HTERT RPE-1 (cell line): ENCODE results near the gene TNS3.

Source experiments
- in situ Hi-C: fragments of 300-500 bp; cut with MboI; formaldehyde crosslinking; loops from 4 replicates; pipeline ENCODE4 v1.14.3; 2020; ENCODE audit warnings: low sequenced_read_pairs

TNS3 gene

GRCh38 chr7:47526466-47526865 is 55.4 kb downstream of the TNS3 start:
- in situ Hi-C loops = no loop called here

DNA sequence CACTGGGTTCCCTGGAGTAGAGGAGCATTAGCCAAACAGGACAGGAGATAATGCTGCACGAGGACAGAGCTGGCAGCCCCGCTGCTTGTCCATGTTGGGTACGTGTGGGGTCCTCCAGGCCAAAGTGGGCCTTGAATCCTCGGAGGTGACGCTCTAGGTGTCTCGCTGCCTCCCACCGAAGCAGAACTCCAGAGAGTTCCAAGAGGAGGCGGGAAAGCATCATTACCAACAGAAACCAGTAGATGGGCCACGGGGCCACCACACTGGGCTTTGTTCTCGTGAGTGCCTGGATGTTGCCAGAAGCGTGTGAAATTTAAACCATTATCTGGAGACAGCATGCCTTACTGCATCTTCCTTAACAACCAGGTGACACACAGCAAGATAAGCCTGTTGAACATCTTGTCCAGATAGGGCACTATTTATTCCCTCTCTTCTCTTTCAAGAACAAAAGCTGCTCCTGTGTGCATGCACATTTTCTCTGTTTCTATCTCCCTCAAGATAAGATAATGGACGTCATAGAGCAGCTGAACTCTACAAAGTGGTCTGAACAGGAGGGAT is 56.8 kb downstream of the TNS3 start:
- in situ Hi-C loops = no loop called here

GRCh38 chr7:47523401-47523800 is 58.5 kb downstream of the TNS3 start:
- in situ Hi-C loops = no loop called here

DNA sequence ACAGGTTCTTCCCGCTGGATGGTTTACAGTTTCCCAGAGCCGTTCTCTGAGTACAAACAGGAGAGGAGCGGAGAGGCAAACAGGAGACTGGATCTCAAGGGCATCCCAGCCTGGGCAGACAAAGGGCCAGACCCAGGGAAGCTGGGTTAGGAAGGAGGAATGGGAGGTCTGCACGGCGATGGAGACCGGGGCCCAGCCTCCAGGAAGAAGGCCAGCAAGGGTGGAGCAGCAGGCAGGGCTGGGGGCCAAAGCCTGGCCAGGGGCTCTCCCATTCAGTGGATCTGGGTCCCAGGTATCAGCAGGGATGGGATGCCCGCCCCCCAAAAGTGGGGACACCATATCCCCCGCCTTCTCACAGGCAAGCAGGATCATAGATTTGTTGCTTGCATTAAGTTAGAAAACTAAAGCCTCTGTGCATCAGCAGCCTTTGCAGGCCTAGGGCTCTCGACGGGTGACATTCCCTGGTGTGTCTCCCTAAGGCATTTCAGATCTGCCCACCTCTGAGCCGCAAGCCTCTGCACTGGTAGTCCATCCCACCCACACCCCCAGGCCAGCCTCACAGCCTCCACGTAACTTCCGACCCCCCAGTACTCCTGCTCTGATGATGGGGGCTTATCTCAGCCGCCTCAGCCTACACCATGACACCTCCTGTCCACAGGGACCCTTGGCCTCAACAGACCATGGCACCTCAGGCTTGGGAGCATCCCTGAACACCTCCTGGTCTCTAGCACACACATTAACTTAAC is 59.9 kb downstream of the TNS3 start:
- in situ Hi-C loops = no loop called here

DNA sequence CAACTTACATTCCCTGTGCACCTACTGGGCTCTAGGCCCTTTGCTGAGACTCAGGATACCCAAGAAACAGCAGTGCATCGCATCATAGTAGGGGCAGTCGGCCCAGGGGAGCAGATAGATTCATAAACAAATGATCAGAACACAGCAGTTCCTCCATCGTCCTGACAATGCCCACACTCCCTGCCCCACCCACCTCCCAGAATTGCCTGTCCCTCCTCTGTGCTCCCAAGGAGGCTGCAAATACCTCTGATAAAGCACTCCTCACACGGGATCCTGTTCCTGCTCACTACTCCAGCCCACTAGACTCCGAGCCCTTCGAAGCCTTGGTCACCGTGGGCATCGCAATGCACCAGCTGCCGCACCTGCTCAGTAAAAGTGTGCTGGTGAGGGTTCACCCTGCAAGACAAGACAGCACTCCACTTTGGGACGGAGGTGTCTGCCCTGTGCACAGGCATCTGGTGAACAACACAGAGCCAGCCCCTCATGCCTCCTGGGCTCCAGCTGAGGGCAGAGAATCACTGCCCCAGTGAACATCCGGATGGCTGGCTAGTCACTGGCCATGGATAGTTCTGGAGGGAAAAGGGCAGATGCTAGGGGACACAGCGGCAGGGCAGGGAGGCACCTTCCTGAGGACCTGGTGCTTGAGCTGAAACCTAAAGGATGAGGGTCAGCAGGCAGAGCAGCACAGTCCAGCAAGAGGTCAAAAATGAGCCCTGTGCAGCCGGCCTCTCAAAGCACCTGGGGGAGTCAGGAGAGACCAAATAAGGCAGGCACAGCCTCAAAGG is 60.7 kb downstream of the TNS3 start:
- in situ Hi-C loops = no loop called here

DNA sequence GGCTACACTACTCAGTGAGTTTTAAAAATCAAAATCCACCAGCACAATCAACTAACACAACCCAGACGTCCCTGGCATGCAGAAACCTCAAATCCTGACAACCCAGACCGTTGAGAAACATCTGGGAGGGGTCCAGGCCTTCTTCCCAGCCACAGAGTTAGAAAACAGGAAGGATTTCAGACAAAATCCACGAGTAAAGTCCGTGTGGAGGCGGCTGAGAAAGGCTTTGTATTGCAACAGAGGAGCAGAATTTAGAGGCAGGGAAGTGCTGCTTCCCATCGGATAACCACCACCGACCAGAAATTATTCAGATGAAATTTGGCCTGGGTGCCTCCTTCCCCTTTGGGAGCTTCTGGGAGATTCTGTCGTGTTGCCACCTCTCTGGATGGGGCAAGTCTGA is 61.5 kb downstream of the TNS3 start:
- in situ Hi-C loops = no loop called here

- in situ Hi-C loops = no loop called here
Measured at GRCh38 chr7:47518827-47519226, 63.1 kb downstream of the TNS3 start.

DNA sequence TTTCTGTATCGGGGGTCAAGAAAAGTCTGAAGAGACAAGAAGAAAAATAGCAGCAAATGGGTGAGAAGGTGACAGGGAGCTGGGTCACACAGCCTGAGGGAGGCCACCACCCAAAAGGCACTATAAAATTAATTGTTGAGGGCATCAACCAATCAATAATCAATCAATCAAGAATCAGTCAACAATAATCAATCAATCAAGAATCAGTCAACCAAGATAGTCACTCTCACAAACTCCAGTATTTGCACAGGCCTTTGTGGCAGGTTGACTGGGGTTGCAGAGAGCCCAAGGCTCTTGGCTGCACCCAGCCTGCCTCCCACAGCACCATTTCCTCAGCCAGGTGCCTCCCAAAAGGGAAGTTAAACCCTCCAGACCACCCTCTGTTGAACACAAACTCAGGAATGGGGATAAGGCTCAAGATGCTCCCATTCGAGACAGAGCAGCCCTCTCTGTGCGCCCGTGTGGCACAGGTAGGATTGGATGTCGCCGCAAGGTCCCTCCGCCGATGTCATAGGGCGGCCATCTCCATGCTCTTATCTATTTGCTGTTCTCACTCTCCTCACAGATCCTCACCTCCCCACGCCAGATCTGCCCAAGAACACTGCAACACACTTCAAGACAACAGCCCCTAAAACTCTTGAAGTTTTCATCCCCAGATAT is 64.0 kb downstream of the TNS3 start:
- in situ Hi-C loops = no loop called here

DNA sequence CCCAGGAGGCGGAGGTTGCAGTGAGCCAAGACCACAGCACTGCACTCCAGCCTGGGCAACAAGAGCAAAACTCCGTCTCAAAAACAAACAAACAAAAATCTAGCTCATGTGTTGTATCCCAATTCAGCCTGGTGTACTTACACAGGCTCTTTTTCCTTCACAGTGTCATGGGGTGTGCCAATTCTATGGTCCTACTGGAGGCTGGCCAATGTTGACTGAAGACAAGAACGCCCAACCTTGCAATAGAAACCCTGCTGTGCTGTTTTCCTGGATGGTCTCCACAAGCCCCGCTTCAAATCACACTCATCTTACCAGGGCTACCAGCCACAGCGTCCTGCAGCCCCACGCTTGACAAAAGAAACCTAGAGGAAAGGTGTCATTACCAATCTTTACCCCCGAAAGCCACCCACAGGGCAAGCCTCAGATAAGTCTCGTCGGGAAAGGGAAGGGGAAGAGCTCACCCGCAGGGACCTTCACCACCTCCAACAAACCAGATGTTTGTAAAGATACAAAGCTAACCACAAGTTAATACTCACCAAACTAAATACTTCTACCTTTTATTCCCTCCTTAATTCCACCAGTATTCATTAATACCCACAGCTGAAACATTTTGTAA is 64.8 kb downstream of the TNS3 start:
- in situ Hi-C loops = no loop called here

DNA sequence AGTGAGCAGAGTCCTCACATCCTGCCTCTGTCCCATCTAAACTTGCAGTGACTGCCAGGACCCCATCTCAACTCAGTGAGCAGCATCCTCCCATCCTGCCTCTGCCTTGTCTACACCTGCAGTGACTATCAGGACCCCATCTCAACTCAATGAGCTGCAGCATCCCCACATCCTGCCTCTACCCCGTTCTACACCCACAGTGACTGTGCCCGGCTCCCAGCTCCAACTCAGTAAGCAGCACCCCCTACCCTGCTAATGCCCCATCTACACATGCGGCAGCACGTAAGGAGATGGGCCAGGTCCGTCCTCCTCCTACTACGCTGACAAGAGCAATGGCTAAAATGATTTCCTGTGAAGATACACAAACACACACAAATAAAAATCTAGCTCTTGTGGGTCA is 65.5 kb downstream of the TNS3 start:
- in situ Hi-C loops = no loop called here

- in situ Hi-C loops = no loop called here
Measured at GRCh38 chr7:47515305-47515834, 66.5 kb downstream of the TNS3 start.

GRCh38 chr7:47514818-47515217 is 67.1 kb downstream of the TNS3 start:
- in situ Hi-C loops = no loop called here

GRCh38 chr7:47514367-47514766 is 67.5 kb downstream of the TNS3 start:
- in situ Hi-C loops = no loop called here

DNA sequence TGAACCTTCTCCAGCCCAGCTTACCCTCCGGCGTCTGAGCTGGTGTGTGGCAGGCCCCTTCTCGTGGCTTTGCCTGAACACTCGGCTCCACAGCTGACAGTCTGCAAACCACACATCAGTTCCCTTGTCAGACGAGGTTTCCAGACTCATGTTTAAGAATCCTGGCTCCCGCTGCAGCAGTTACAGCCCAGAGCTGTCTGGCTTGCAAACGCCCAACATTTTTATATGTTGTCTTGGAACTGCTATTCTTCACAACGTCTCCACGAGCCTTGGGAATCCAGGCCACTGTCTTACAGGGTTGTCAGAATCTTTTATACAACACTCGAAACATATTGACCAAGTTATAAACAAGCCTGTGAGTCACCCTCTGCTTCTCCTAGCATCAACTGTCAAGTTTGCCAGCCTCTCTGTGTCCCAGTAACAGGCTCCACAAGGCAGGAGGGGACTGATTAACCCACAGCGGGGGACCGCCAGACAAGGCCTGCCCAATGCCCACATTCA is 68.1 kb downstream of the TNS3 start:
- in situ Hi-C loops = no loop called here

DNA sequence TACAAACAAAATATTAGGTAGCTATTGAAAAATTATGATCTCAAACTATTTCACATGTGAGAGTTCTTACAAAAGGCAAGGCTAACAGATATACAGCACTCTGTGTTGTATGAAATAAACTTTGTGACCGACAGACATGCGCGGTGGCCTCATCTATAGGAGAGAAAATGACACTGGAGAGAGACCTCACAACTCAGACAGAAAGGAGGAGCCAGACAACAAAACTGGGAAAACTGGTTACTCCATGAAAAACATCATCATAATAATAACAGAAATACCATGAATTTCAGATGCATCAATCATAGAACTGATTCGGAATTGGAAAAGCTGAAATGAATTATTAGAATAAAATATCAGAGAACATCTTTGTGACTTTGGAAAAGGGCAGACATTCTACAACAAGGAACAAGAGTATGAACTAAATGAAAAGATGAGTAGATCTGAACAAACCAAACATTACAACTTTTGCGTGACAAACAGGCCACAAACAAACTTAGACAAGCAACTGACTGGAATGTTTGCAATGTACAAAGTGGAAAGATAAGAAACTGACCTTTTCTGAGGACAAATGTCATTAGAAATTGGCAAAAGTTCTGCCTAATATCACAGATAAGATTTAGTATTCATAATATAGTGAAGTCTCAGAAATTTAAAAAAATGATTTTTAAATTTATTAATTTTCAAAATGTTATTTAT is 69.3 kb downstream of the TNS3 start:
- in situ Hi-C loops = no loop called here

DNA sequence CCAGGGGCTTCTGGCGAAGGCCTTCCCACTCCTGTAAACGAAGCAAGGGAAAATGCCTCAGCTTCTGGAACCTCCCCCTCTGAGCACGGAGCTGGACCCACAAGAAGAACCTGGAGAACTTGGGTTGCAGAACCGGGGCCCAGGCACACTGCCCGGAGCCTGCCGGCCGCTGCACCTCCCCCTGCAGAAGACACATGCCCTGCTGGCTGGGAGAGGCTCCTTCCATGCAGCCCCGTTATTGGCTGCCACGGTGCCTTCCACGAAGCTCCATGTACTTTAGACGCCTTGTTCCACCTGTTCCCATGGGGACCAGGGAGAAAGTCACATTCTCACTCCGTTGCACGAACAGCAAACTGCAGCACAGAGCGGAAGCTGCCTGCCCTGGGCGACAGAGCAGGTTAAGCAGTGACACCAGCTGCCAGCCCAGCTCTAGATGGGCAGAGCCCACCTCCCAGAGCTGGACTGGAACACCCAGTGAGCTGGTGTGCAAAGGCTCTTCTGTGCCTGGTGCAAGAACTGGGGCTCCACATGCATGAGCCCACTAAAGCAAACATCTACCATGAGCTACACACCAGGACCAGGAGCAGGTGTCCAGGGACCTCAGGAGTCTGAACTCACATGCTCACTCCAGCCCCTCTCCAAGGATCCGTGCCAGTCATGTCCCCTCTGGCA is 70.1 kb downstream of the TNS3 start:
- in situ Hi-C loops = no loop called here

DNA sequence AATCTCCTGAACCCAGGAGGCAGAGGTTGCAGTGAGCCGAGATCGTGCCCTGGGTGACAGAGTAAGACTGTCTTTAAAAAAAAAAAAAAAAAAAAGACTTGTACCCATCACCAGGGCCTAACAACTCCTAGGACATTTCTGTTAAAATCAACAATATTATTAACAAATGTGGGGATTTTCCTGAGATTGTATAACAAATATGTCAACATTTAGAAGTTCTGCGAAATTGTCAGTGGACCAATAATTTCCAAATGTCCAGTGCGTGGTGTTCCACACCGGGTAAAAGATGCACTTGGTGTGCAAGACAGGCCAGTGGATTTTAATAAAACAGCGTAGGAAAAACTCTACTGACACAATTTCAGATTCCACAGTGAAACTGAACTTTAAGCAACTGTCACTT is 71.1 kb downstream of the TNS3 start:
- in situ Hi-C loops = no loop called here

DNA sequence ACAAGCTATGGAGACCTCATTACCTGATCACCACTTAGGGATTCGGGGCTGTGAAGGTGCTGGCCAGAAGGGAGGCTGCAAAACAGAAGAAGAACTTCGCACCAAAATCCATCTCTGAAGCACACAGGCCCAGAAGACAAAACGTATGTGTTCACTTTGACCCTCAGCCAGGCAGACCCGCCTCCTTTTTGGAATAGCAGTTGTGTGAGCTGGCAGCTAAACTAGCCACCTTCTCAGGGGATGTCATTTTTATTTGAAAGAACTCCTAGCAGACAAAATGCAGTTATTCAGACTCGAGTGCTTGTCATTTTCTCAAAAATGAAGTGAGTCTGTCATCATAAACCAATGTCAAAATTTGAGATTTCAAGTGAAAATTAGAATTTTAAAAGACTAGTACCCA is 71.7 kb downstream of the TNS3 start:
- in situ Hi-C loops = no loop called here

DNA sequence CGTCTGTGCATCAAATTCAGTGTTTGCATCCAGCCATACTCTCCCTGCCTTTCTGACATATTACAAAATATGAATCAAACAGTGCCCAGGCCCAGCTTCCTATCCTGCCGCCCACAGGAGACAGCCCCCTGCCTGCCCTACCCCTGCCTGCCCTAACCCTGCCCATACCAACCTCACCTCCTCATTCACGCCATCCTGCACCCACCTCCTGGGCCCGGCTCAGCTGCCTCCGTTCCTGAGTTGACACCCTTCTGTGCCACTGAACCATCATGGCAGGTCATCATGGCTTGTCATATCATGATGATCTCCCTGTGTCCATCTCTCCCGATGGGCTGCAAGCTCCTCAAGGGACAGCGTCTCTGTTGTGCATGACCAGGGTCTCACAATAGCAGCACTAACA is 72.3 kb downstream of the TNS3 start:
- in situ Hi-C loops = no loop called here
